SK-N-SH treated with all-trans-retinoic acid at 6 μM for 48 hours (cell line): ENCODE data around the gene CCDC196.

Experiments
- ARNTL ChIP-seq: fragments of 450-650 bp; formaldehyde crosslinking; IDR thresholded peaks from 2 replicates; pipeline ENCODE4 v1.5.0; 2020; ENCODE audit warnings: low read depth, mild to moderate bottlenecking, moderate library complexity, borderline replicate concordance
- BACH2 ChIP-seq: fragments of 250-450 bp; sonication (Bioruptor Pico); IDR thresholded peaks from 2 replicates; pipeline ENCODE4 v1.9.0; 2021; ENCODE audit warnings: mild to moderate bottlenecking, borderline replicate concordance
- CSDC2 ChIP-seq: fragments of 250-450 bp; sonication (Bioruptor Pico); IDR thresholded peaks from 2 replicates; pipeline ENCODE4 v1.5.0; 2020; ENCODE audit warnings: mild to moderate bottlenecking, moderate library complexity
- ESRRG ChIP-seq: fragments of 250-450 bp; sonication (Bioruptor Pico); IDR thresholded peaks from 2 replicates; pipeline ENCODE4 v1.6.1; 2021; ENCODE audit warnings: mild to moderate bottlenecking
- GLIS3 ChIP-seq: fragments of 250-450 bp; sonication (Bioruptor Pico); IDR thresholded peaks from 2 replicates; pipeline ENCODE4 v1.5.0; 2020; ENCODE audit warnings: mild to moderate bottlenecking, moderate library complexity
- OSR1 ChIP-seq: fragments of 250-450 bp; sonication (Bioruptor Pico); IDR thresholded peaks from 2 replicates; pipeline ENCODE4 v1.8.0; 2022; ENCODE audit warnings: moderate library complexity, mild to moderate bottlenecking, inconsistent platforms
- RARB ChIP-seq: fragments of 250-450 bp; sonication (Bioruptor Pico); IDR thresholded peaks from 2 replicates; pipeline ENCODE4 v1.8.0; 2021; ENCODE audit warnings: mild to moderate bottlenecking, moderate library complexity
- TCF4 ChIP-seq: fragments of 250-450 bp; sonication (Bioruptor Pico); IDR thresholded peaks from 2 replicates; pipeline ENCODE4 v1.8.0; 2021; ENCODE audit warnings: mild to moderate bottlenecking, moderate library complexity, borderline replicate concordance
- TOX ChIP-seq: fragments of 250-450 bp; sonication (Bioruptor Pico); IDR thresholded peaks from 2 replicates; pipeline ENCODE4 v1.8.0; 2021; ENCODE audit warnings: mild to moderate bottlenecking, moderate library complexity, borderline replicate concordance
- ZC3H10 ChIP-seq: fragments of 250-450 bp; sonication (Bioruptor Pico); IDR thresholded peaks from 2 replicates; pipeline ENCODE4 v1.5.1; 2021; ENCODE audit warnings: mild to moderate bottlenecking, moderate library complexity
- ZFP30 ChIP-seq: fragments of 450-650 bp; formaldehyde crosslinking; IDR thresholded peaks from 2 replicates; pipeline ENCODE4 v1.5.0; 2022; ENCODE audit warnings: mild to moderate bottlenecking, moderate library complexity
- TF ChIP-seq, protein P1 (sequence below): fragments of 250-450 bp; sonication (Bioruptor Pico); IDR thresholded peaks from 2 replicates; pipeline ENCODE4 v1.5.1; 2020; ENCODE audit warnings: low read depth, mild to moderate bottlenecking, moderate library complexity
- TF ChIP-seq, protein P2 (sequence below): fragments of 250-450 bp; sonication (Bioruptor Pico); IDR thresholded peaks from 2 replicates; pipeline ENCODE4 v1.8.0; 2020; ENCODE audit warnings: mild to moderate bottlenecking, moderate library complexity, borderline replicate concordance
- TF ChIP-seq, protein P3 (sequence below): fragments of 250-450 bp; sonication (Bioruptor Pico); IDR thresholded peaks from 2 replicates; pipeline ENCODE4 v1.8.0; 2021; ENCODE audit warnings: low read depth, mild to moderate bottlenecking, moderate library complexity, borderline replicate concordance

DNA sequence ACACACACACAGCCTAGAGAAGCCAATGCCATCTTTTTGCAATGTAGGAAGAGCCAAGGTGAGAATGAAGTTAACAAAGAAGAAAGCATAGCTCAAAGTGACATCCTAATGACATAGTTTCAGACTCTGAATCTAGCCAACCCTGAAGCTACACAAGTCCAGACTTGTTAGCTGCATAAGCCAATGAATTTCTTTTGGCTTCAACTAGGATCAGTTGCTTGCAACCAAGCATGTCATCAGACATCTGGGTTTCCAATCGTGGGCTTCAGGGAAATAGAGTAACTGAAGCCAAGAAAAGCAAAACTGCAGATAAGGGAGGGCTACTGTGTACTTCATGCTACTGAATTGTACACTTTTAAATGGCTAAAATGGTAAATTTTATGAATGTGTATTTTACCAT lies 17.4 kb downstream of the CCDC196 start:
- TF ChIP-seq, protein P1, sequence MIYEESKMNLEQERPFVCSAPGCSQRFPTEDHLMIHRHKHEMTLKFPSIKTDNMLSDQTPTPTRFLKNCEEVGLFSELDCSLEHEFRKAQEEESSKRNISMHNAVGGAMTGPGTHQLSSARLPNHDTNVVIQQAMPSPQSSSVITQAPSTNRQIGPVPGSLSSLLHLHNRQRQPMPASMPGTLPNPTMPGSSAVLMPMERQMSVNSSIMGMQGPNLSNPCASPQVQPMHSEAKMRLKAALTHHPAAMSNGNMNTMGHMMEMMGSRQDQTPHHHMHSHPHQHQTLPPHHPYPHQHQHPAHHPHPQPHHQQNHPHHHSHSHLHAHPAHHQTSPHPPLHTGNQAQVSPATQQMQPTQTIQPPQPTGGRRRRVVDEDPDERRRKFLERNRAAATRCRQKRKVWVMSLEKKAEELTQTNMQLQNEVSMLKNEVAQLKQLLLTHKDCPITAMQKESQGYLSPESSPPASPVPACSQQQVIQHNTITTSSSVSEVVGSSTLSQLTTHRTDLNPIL (CRISPR knock-in tag), result no peak
- TF ChIP-seq, protein P2, sequence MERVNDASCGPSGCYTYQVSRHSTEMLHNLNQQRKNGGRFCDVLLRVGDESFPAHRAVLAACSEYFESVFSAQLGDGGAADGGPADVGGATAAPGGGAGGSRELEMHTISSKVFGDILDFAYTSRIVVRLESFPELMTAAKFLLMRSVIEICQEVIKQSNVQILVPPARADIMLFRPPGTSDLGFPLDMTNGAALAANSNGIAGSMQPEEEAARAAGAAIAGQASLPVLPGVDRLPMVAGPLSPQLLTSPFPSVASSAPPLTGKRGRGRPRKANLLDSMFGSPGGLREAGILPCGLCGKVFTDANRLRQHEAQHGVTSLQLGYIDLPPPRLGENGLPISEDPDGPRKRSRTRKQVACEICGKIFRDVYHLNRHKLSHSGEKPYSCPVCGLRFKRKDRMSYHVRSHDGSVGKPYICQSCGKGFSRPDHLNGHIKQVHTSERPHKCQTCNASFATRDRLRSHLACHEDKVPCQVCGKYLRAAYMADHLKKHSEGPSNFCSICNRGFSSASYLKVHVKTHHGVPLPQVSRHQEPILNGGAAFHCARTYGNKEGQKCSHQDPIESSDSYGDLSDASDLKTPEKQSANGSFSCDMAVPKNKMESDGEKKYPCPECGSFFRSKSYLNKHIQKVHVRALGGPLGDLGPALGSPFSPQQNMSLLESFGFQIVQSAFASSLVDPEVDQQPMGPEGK (CRISPR knock-in tag), result no peak
- TF ChIP-seq BACH2 (CRISPR knock-in tag), result no peak
- no peak for TF ChIP-seq ESRRG (CRISPR knock-in tag)
- TF ChIP-seq, protein P3, sequence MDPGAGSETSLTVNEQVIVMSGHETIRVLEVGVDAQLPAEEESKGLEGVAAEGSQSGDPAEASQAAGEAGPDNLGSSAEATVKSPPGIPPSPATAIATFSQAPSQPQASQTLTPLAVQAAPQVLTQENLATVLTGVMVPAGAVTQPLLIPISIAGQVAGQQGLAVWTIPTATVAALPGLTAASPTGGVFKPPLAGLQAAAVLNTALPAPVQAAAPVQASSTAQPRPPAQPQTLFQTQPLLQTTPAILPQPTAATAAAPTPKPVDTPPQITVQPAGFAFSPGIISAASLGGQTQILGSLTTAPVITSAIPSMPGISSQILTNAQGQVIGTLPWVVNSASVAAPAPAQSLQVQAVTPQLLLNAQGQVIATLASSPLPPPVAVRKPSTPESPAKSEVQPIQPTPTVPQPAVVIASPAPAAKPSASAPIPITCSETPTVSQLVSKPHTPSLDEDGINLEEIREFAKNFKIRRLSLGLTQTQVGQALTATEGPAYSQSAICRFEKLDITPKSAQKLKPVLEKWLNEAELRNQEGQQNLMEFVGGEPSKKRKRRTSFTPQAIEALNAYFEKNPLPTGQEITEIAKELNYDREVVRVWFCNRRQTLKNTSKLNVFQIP (CRISPR knock-in tag), result no peak
- no peak for TF ChIP-seq TOX (CRISPR knock-in tag)
- TF ChIP-seq RARB (CRISPR knock-in tag), result no peak
- TF ChIP-seq ZFP30 (CRISPR knock-in tag), result no peak
- 0 out of 2 replicates have a peak, but pooled peaks have one; percentile 40 for TF ChIP-seq TCF4 (CRISPR knock-in tag)
- no peak for TF ChIP-seq ZC3H10 (CRISPR knock-in tag)
- no peak for TF ChIP-seq ARNTL (CRISPR knock-in tag)
- no peak for TF ChIP-seq GLIS3 (CRISPR knock-in tag)
- no peak for TF ChIP-seq OSR1
- peak; percentile 42; the same call in 1 of the 2 replicates for TF ChIP-seq CSDC2 (CRISPR knock-in tag)
